Posterior cingulate gyrus (tissue), 11 donors: ENCODE measurements around the gene SYT7.
A peak's percentile ranks its signal among the peaks of the same experiment; 100 is the strongest.

Experiments
- DNase-seq, 10 donors: peaks; one replicate each; pipeline versions ENCODE4 v3.0.0 to v3.0.0-alpha.2; 2020 to 2021; ENCODE audit warnings: mixed read lengths in 3 of 10
- intact Hi-C: fragments of 100-400 bp; cut with DNase I; formaldehyde crosslinking; loops from one replicate; pipeline ENCODE4 v1.15.1; 2023

SYT7 gene

GRCh38 chr11:61540528-61540927 lies 40.3 kb downstream of the SYT7 start:
- no peak for DNase-seq
- intact Hi-C loops: no loop called here

DNA sequence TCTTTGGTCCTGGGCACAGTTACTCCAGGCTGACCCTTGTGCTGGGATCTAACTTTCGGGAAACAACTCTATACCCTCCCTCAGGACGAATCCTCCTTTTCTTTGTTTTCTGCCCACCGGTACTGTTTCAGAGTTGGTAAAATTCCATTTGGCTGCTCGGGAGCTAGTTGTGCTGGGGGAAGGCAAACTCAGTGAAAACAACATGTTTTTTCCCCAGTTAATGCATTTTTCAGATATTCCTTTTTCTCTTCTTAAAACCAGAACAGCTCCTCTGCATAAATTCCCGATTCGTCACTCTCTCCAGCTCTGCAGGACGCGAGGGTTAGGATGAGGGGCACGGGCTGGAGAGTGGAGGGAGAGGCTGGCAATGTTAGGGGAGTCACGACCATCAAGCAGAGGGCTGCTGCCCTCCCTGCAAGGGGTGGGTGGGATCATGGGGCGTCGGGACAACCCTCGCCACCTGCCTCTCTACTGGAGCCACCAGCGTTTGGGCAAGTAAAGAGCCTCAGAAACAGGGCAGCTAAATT lies 41.0 kb downstream of the SYT7 start:
- intact Hi-C loops: no loop called here
- DNase-seq: no peak

- no peak for DNase-seq
- intact Hi-C loops: no loop called here
Observed at GRCh38 chr11:61539006-61539405, 41.9 kb downstream of the SYT7 start.

DNA sequence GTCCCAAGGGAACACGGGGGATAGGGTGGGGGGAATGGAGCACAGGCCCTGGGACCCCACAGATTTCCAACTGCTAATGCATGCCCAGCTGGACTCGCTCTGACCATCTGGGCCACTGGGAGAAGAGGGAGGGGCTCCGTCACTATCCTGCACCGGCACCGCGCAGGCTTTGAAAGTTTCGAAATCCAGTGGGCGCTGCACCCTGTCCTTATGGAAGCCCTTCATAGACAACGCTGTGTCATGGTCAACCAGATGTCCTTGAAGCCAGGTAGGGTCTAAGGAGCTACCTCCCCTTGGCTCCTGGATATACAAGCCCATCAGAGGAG lies 42.3 kb downstream of the SYT7 start:
- DNase-seq: no peak
- intact Hi-C loops: no loop called here

GRCh38 chr11:61537326-61537725 lies 43.5 kb downstream of the SYT7 start:
- intact Hi-C loops: no loop called here
- DNase-seq: no peak

GRCh38 chr11:61536676-61537270 lies 44.1 kb downstream of the SYT7 start:
- intact Hi-C loops: no loop called here

GRCh38 chr11:61535998-61536675 lies 44.7 kb downstream of the SYT7 start:
- DNase-seq: no peak
- intact Hi-C loops: no loop called here

More at GRCh38 chr11:61536676-61537270, 44.1 kb downstream of the SYT7 start:
- no peak for DNase-seq

DNA sequence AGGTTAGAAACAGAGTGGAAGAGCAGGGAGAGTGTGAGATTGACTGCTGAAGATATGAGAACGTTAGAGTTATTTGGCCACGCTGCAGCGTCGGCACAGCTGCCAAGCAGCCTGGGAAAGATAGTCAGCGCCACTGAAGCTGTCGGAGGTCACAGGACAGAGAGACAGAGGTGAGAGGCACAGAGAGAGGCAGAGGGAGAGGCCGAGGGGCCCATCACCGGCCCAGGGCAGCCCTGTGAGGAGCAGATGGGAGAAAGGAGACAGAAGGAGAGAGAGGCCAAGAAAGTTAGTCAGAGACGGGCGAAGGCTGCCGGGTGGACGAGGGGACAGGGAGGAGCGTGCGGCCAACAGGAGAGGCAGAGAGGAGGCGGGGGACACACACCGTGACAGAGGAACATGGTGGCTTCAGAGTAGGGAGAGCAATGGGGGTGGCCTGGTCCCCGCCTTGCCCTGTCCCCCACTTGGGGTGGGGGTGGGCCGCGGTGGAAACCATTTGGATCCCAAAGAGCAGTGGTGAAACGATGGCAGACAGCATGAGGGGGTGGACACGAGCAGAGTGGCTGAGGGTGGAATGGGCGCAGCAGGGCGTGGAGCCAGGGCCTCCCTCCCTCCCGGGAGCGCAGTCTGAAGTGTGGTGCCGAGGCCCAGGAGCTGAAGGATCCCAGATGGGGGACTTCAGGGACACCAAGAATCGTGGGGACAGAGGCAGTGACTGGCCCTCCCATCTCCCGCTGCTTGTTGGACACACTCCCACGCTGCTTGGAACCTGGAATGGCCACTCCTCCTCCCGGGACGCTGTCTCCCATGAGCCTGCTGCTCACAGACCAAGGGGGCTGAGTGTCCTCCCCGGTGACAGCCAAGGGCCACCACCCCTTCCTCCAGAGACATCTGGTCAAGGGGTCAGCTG lies 45.7 kb downstream of the SYT7 start:
- DNase-seq: peak in 6 of 10 donors; percentile 46 to 92 (median 73)
- intact Hi-C loops: no loop called here

DNA sequence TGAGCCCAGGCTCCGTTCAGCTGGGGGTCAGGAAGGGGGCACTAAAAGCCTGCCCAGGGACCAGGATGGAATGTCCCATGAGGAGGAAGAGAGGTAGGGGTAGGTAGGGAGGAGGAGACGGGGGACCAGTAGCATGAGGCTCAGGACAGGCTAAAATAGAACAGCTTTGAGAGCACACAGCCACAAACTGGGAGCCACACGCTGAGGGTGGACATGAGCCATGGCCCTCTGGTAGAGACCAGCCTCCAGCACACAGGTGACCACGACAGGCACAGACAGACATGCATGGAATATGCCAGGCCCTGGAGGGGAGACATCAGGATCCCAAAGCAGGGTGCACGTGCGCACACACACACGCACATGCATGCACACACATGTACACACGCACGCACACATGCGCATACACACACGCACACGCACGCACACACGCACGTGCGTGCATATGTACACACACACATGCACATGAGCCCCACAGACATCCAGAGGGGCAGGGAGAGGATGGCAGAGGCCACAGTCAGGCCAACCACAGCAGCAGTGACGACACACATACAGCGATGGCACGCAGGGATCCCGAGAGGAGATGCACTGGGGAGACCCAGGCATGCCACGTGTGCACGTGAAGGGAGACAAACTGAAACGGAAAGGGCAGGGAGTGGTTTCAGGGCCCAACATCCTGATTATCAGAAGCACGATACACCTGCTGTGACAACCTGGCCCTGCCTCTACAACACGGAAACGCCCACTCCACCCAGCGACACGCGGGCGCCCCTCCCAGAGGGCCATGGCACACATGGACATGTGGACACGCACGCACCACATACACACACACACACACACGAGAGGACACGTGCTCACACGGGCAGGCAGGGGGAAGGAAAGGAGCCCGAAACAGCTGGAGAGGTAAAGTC lies 46.6 kb downstream of the SYT7 start:
- intact Hi-C loops: no loop called here

GRCh38 chr11:61533401-61533800 lies 47.5 kb downstream of the SYT7 start:
- intact Hi-C loops: no loop called here
- DNase-seq: no peak

More for the DNA sequence above, 46.6 kb downstream of the SYT7 start:
- DNase-seq: no peak

GRCh38 chr11:61533039-61533375 lies 47.9 kb downstream of the SYT7 start:
- DNase-seq: no peak
- intact Hi-C loops: no loop called here

DNA sequence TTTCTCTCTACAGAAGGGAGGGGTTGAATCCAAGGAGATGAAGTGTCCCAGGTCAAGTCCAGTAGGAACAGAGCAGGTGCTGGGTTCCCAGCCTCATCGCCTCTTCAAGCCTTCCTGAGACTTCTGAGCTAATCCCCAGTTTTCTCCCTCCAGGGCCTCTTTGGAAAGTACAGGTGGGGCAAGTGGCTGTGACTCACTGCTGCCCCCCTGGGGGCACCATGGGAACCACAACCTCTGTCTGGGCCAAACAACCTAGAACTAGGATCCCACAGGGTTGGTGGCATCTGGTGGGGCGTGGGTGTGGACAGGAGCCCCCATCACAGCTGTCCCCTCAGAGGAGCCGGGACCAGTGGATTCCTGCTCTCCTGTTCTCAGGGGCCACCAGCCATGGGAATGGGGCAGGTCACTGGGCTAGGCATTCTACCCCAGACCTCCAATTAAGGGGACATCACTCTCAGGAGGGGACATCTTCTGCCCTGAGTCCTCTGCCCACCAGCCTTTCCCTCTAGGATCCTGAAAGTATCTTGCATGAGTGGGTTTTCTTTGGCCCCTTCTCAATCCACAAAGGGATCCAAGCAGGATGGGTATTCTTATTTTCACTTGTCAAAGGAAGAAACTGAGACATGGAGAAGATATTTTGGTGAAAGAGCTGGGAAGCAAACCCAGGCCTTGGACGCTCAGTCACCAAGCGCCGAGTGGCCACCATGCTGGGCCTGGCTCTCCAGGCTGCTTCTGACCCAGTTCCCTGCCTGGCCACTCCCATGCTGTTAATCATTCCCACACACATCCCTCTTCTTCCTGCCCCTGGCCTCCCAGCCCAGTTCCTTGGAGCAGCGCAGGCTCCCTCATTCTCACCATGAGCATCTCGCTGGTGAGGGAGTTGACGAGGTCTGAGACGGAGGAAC lies 48.5 kb downstream of the SYT7 start:
- intact Hi-C loops: no loop called here
- DNase-seq: peak in 2 of 10 donors; percentile 28 to 37

- intact Hi-C loops: no loop called here
Observed at GRCh38 chr11:61531044-61531443, 49.8 kb downstream of the SYT7 start.

DNA sequence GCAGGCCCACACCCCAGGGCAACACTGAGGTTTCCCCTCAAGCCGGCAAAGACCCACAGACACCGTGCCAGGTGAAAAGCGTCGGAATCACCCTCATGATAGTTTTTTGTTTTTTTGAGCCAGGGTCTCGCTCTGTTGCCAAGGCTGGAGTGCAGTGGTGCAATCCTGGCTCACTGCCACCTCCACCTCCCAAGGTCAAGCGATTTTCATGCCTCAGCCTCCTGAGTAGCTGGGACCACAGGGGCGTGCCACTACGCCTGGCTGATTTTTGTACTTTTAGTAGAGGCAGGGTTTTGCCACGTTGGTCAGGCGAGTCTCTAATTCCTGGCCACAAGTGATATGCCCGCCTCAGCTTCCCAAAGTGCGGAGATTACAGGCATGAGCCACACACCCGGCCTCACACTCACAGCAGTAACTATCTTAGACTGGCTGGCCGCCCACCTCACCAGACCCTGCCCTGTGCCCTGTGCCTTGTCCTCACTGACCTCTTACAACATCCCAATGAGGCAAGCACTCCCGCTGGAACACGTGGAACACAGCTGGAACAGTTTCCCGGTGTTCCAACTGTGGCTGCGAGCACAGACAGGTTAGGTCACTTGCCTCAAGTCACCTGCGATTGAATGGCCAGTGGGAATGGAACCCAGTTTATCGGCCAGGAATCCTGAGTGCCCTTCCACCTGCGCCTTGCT lies 51.2 kb downstream of the SYT7 start:
- intact Hi-C loops: no loop called here
- DNase-seq: no peak

More at GRCh38 chr11:61531044-61531443, 49.8 kb downstream of the SYT7 start:
- DNase-seq: no peak

- intact Hi-C loops: no loop called here
- no peak for DNase-seq
Observed at GRCh38 chr11:61528114-61528513, 52.8 kb downstream of the SYT7 start.

GRCh38 chr11:61526956-61527731 lies 53.7 kb downstream of the SYT7 start:
- intact Hi-C loops: no loop called here
- DNase-seq: no peak

DNA sequence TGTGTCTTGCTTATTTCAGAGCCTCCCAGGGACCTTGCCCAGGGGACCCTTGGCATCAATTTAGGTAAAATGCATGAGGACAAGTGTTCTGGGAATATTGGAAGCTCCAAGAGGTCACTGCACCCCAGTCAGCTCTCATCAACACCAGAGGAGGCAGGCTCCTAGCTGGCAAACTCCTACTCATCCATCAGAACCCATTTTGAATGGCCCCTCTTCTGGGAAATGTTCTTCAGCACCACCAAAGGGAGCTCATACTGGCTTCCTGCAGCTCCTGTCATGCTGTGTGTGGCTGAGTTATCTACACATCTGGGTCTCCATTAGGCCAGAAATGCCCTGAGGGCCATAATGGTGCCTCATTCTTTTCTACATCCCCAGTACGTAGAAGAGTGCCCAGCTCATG lies 54.6 kb downstream of the SYT7 start:
- intact Hi-C loops: no loop called here
- no peak for DNase-seq
